ENCODE measurements around the gene POT1. TPM values are rescaled to one million over a fixed set of nuclear protein-coding genes. Genes with fewer than 3 reads are reported as not detected.

POT1 gene
- total and polyA plus RNA-seq, 2 of the 4 experiments (the other 2 are of a cell fraction) = 12.7 to 28.5 TPM

GRCh38 chr7:124792002-124792401, 137.6 kb downstream of the POT1 start:
- Histone ChIP-seq H3K4me3 (ENCODE audit: insufficient read depth, low read depth, low read length) (no peak overlapping the region), H3K9me1 (ENCODE audit: insufficient read depth, low read length) (no peaks in the 10 kb centered on the region), H3K79me1 (ENCODE audit: low read depth in 1 of 2, low read length in 2 of 2) (no peaks in the 10 kb centered on the region), H3K9me3 (ENCODE audit: control insufficient read depth, insufficient read depth, low read length) (no peaks in the 10 kb centered on the region), H2AK9ac (replicated peaks; ENCODE audit: low read depth, low read length, poor library complexity) (no peak overlapping the region), H3K4me2 (ENCODE audit: low read depth, low read length) (no peak overlapping the region; the same call in 1 of the 2 replicates), H3K18ac (ENCODE audit: low read depth, low read length) (no peak overlapping the region), H3K9ac (ENCODE audit: low read depth, low read length) (no peak overlapping the region), H3K4me1 (ENCODE audit: control insufficient read depth, insufficient read depth, low read length) (peaks cover 3% of the 10 kb centered on the region; the same call in 1 of the 2 replicates), H4K91ac (ENCODE audit: insufficient read depth, low read depth, low read length) (no peak overlapping the region; the same call in 1 of the 2 replicates), H2AK5ac (ENCODE audit: low read depth, low read length) (no peak overlapping the region), H2BK120ac (ENCODE audit: low read depth, low read length) (no peak overlapping the region), H2BK5ac (ENCODE audit: low read depth, low read length, poor library complexity, severe bottlenecking) (no peak overlapping the region), H4K8ac (ENCODE audit: low read depth in 2 of 2, low read length in 2 of 2) (no peak overlapping the region), H2AFZ (replicated peaks; ENCODE audit: low read length, poor library complexity) (no peak overlapping the region), H3K23ac (ENCODE audit: low read depth, low read length) (no peak overlapping the region), H3K4ac (ENCODE audit: low read depth, low read length) (no peak overlapping the region), H3K27ac (ENCODE audit: insufficient read depth, low read length) (no peak overlapping the region), H3K27me3 (ENCODE audit: control insufficient read depth, insufficient read depth, low read length) (no peaks in the 10 kb centered on the region), H3K36me3 (ENCODE audit: control insufficient read depth, insufficient read depth, low read length) (no peaks in the 10 kb centered on the region), H2BK15ac (ENCODE audit: low read depth, low read length) (no peak overlapping the region), H4K5ac (ENCODE audit: low read depth, low read length) (no peak overlapping the region), H4K20me1 (ENCODE audit: insufficient read depth, low read length) (no peaks in the 10 kb centered on the region), H3K56ac (ENCODE audit: extremely low read depth, insufficient read depth, low read length) (no peak overlapping the region), H2BK20ac (ENCODE audit: low read depth, low read length) (no peak overlapping the region), H3K14ac (replicated peaks; ENCODE audit: low read depth, low read length) (no peak overlapping the region)
- ATAC-seq (ENCODE audit: low read depth) = peak; percentile 38; the same call in 1 of the 2 replicates
- BruUV-seq (replicated peaks) = no TSS peak
- intact Hi-C loops (cut with micrococcal nuclease) (loop anchor here (10.0 kb wide), 1 partner anchor 817 kb away; no protein-coding TSS in a partner anchor), in situ Hi-C loops (cut with MboI; ENCODE audit: low sequenced_read_pairs) (no loop called here), dilution Hi-C loops (cut with HindIII; ENCODE audit: low sequenced_read_pairs, unreplicated experiment) (no loop called here)
- ChIA-PET CTCF (interaction anchor here (0.8 to 1.0 kb wide), 2 partner anchors 20 to 621 kb away, joined by 3 read pairs; no protein-coding TSS in a partner anchor), POLR2A (ENCODE audit: unreplicated experiment) (no interaction called here)
- TF ChIP-seq NFE2L2 (IDR thresholded peaks at IDR 0.05; ENCODE audit: low read depth, low read length) = no peak
- TF ChIP-seq CHD1 (IDR thresholded peaks at IDR 0.05; ENCODE audit: low read depth, low read length) = no peak
- TF ChIP-seq CTCF (conservative IDR thresholded peaks at IDR 0.05; ENCODE audit: low read depth, low read length) = no peak
- no peak for TF ChIP-seq MAZ (IDR thresholded peaks at IDR 0.05; ENCODE audit: borderline replicate concordance, low read depth, low read length)
- TF ChIP-seq, protein P1, sequence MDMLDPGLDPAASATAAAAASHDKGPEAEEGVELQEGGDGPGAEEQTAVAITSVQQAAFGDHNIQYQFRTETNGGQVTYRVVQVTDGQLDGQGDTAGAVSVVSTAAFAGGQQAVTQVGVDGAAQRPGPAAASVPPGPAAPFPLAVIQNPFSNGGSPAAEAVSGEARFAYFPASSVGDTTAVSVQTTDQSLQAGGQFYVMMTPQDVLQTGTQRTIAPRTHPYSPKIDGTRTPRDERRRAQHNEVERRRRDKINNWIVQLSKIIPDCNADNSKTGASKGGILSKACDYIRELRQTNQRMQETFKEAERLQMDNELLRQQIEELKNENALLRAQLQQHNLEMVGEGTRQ (IDR thresholded peaks at IDR 0.05; ENCODE audit: low read depth, low read length) = no peak
- peak; percentile 52 for TF ChIP-seq MAFK (IDR thresholded peaks at IDR 0.05; ENCODE audit: low read depth, low read length)
- no peak for TF ChIP-seq RAD21 (IDR thresholded peaks at IDR 0.05; ENCODE audit: low read length)
- peak; percentile 12 for DNase-seq

All from IMR-90 (cell line).